ENCODE measurements around the gene ATP5IF1. TPM values are rescaled to one million over a fixed set of nuclear protein-coding genes. Genes with fewer than 3 reads are reported as not detected.

ATP5IF1 gene
- total and polyA plus RNA-seq, 9 of the 15 experiments (the other 6 are each of a cell fraction or from before 2014, with no cell fraction given) = 292 to 1,422 (median 388) TPM

DNA sequence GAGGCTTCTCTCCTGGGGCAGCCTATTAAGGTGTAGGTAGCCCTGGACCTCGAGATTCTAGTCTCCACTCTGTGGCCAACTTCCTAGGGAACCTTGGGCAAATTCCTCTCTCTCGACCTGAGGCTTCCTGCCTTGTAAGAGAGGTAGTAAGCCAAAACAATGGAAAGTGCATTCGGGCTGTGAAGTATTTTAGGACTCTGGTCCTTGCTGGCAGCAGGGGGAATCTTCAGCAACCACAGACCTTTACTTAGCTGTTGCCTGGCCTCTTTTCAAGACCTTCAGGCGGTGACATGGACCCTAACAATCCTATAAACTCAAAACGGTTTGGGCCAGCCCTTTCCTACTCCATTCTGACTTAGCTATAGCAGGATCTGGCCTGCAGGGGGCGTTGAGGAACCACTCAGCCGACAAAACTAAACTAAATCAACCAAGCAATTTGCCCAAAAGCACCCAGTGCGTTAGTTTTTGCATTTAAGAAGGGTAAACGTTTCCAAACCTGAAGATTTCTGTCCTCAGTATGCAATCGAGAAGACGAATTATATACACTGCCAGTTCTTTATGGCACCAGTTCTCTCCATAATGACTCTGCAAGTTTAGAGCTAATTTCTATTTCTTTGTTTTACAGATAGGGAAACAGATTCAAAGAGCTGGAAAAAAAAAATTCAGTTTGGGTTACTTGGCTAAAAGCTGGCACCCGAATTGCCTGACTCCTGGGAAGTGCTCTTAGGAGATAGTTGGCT is 12.5 kb downstream of the ATP5IF1 start (continued):
- TF ChIP-seq RBM25 (IDR thresholded peaks at IDR 0.05; ENCODE audit: low read depth, low read length, severe bottlenecking) = peak; percentile 27
- TF ChIP-seq LEF1 (IDR thresholded peaks at IDR 0.05) = no peak
- TF ChIP-seq MCM2 (IDR thresholded peaks at IDR 0.05; ENCODE audit: low read depth) = no peak
- TF ChIP-seq XRCC4 (IDR thresholded peaks at IDR 0.05; ENCODE audit: extremely low read depth, insufficient read depth, insufficient read length) = no peak
- TF ChIP-seq STAG1 (CRISPR knock-in tag; IDR thresholded peaks at IDR 0.05; ENCODE audit: borderline replicate concordance) = peak; percentile 39; the same call in 1 of the 2 replicates
- TF ChIP-seq U2AF2 (optimal IDR thresholded peaks at IDR 0.05; ENCODE audit: low read depth, low read length) = no peak
- peak; percentile 78; the same call in 1 of the 2 replicates for TF ChIP-seq BRD4 (IDR thresholded peaks at IDR 0.05)
- no peak for TF ChIP-seq POLR2AphosphoS5 (IDR thresholded peaks at IDR 0.05; ENCODE audit: control insufficient read depth, insufficient read depth, low read depth, low read length)
- no peak for TF ChIP-seq CBX1 (IDR thresholded peaks at IDR 0.05; ENCODE audit: low read depth)
- TF ChIP-seq, protein P1, sequence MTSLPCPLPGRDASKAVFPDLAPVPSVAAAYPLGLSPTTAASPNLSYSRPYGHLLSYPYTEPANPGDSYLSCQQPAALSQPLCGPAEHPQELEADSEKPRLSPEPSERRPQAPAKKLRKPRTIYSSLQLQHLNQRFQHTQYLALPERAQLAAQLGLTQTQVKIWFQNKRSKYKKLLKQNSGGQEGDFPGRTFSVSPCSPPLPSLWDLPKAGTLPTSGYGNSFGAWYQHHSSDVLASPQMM (CRISPR knock-in tag; IDR thresholded peaks at IDR 0.05) = no peak
- no peak for TF ChIP-seq NFIX (CRISPR knock-in tag; IDR thresholded peaks at IDR 0.05; ENCODE audit: low read depth)
- no peak for TF ChIP-seq SAFB2 (IDR thresholded peaks at IDR 0.05; ENCODE audit: borderline replicate concordance, low read depth, low read length, severe bottlenecking)
- TF ChIP-seq NBN (IDR thresholded peaks at IDR 0.05; ENCODE audit: low read depth) = peak; percentile 58; the same call in 1 of the 2 replicates
- TF ChIP-seq THRAP3 (IDR thresholded peaks at IDR 0.05; ENCODE audit: borderline replicate concordance) = no peak
- no peak for TF ChIP-seq ZNF76 (CRISPR knock-in tag; IDR thresholded peaks at IDR 0.05; ENCODE audit: borderline replicate concordance)
- no peak for TF ChIP-seq ZNF398 (CRISPR knock-in tag; IDR thresholded peaks at IDR 0.05)
- no peak for TF ChIP-seq HBP1 (CRISPR knock-in tag; IDR thresholded peaks at IDR 0.05)
- TF ChIP-seq, protein P2, sequence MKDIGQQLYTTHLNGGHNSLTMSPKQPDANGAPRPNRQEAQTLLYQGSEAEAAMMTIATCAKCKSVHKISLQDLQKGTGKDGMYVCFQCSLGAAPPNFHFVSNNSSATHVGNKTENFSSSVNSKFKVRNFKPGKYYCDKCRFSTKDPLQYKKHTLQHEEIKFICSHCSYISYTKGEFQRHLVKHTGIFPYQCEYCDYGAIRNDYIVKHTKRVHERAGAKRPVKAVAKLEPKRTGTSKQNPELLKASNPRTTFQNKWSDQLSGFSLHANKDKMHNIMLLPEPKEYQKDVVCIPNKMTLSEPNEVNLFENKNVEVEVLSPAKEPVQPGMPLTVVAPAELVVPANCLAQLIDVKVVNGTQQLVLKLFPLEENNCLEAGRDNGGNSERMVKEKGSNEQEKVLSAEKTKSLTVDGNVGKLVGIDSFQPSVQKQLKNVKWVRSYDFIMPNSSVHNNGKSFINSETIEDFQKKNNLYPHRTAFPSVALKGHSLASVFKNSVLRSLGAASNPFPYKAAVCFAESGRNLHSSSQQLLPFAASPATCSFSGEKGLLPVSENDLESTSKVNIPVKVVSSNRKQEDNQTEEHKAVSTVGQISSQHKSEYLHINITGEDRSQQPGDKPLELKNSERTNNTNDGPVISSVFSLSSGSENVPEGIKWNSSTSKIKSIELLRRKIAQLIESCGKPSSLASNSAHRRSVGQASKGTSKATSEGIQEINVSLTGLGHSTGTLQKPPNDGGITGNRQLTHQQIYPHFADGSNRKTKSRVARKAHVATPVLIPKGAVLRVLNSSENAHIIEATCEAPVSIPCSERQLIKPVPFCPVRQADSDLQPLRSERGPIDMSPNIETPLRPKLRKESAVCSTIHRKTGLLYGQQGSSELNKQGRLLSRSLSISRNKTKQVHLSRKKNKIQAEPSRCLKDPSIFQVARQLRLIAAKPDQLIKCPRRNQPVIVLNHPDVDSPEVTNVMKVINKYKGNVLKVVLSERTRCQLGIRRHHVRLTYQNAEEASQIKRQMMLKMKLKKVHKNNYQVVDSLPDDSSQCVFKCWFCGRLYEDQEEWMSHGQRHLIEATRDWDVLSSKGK (CRISPR knock-in tag; IDR thresholded peaks at IDR 0.05) = no peak
- peak; percentile 65; the same call in 1 of the 2 replicates for TF ChIP-seq XRCC5 (IDR thresholded peaks at IDR 0.05; ENCODE audit: low read depth, low read length)
- TF ChIP-seq MCM7 (IDR thresholded peaks at IDR 0.05) = no peak
- TF ChIP-seq ADNP (tag; IDR thresholded peaks at IDR 0.05) = no peak

Measured in K562 (cell line).